GM18951 (cell line): ENCODE results near the gene FIP1L1.
A peak's percentile ranks its signal among the peaks of the same experiment; 100 is the strongest.
"Not testable (repeated sequence)": the region's sequence is repeated elsewhere in the genome, so short reads cannot be mapped to it uniquely, and the experiment has no call there.

Experiments
- POLR2A ChIP-seq: IDR thresholded peaks from 4 replicates; pipeline ENCODE4 v1.6.1; 2011; ENCODE audit warnings: mild to moderate bottlenecking; ENCODE audit not compliant: insufficient read length, insufficient read depth; ENCODE audit errors: extremely low read depth
- in situ Hi-C: fragments of 300-500 bp; cut with MboI; formaldehyde crosslinking; loops from one replicate; pipeline ENCODE4 v1.12.0; 2022; ENCODE audit warnings: low sequenced_read_pairs, mixed read lengths, inconsistent platforms; ENCODE audit not compliant: unreplicated experiment

FIP1L1 gene

GRCh38 chr4:53377319-53378170, at the start of gene FIP1L1:
Gene FIP1L1 (plus strand): TSS chr4:53377641. CDS start chr4:53377839, 198 bp downstream.
- in situ Hi-C loops = no loop called here
- peak; percentile 94 for TF ChIP-seq POLR2A

DNA sequence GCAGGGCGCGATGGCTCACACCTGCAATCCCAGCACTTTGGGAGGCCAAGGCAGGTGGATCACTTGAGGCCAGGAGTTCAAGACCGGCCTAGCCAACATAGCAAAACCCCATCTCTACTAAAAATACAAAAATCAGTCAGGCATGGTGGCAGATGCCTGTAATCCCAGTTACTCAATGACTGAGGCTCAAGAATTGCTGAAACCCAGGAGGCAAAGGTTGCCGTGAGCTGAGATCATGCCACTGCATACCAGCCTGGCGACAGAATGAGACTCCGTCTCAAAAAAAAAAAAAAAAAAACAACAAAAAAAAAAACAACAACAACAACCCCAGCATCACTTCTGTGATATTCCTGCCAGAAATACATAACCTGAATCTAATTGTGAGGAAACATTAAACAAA, 42.5 kb upstream of the FIP1L1 start:
- in situ Hi-C loops = not testable (repeated sequence)

DNA sequence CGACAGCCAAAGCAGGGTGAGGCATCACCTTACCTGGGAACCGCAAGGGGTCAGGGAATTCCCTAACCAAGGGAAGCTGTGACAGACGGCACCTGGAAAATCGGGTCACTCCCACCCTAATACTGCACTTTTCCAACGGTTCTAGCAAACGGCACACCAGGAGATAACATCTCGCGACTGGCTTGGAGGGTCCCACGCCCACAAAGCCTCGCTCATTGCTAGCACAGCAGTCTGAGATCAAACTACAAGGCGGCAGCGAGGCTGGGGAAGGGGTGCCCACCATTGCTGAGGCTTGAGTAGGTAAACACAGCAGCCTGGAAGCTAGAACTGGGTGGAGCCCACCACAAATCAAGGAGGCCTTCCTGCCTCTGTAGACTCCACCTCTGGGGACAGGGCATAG, 37.3 kb upstream of the FIP1L1 start:
- in situ Hi-C loops = not testable (repeated sequence)

- in situ Hi-C loops = not testable (repeated sequence)
Observed at GRCh38 chr4:53346392-53346791, 31.0 kb upstream of the FIP1L1 start.

DNA sequence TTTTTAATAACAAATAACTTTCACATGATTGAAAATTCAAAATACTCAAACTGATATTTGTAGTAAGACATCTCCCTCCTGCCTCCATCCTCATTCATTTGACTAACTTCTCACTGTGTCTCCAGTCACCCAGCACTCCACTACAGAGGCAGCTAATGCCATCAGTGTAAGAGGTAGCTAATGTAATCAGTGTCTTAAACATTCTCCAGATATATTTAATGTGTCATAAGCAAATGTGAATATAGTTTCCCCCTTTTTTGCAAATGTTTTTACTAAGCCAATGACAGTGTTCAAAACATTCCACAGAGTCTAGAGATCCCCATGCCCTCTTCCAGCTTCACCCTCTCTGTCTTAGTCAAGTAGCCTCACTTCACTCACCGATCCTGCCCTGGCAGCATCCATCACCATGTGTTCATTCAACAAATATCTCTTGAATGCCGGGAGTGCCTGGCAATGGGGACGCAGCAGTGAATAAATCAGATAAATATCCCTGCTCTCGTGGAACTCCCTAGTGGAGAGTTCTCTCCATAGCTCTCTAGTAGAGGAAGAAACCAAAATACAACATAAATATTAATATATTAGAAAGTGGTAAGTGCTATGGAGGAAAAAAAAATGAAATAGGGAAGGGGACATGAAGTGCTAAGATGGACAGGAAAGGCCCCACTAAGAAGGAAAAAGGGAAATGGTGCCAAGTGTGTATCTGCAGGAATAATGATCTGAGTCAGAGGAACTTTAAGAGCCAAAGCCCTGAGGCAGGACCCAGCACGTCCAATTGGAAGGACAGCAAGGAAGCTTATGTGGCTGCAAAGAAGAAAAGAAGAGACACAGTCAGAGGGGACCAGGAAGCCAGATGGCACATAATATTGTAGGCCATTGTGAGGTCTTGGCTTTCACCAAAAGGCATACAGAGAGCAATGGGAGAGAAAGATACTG, 30.3 kb upstream of the FIP1L1 start:
- no peak for TF ChIP-seq POLR2A
- in situ Hi-C loops = no loop called here

DNA sequence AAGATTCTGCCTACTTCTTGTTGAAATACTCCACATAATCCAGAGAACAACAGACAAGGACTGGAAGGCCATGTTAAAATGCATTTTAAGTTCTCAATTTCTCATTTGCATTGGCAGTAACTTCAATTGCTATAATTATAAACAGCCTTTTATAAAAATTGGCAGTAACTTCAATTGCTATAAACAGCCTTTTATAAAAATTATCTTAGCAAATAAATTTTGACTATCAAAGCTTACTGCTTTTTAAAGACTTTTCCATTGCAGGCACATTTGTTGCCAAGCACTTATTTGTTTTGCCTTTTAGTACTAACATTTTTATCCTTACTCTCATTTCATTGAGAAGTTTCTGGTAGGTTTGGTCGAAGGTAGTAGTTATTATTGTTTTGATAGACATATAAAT, 29.4 kb upstream of the FIP1L1 start:
- in situ Hi-C loops = no loop called here
- TF ChIP-seq POLR2A = no peak

GRCh38 chr4:53349091-53349491, 28.4 kb upstream of the FIP1L1 start:
- in situ Hi-C loops = no loop called here
- no peak for TF ChIP-seq POLR2A

DNA sequence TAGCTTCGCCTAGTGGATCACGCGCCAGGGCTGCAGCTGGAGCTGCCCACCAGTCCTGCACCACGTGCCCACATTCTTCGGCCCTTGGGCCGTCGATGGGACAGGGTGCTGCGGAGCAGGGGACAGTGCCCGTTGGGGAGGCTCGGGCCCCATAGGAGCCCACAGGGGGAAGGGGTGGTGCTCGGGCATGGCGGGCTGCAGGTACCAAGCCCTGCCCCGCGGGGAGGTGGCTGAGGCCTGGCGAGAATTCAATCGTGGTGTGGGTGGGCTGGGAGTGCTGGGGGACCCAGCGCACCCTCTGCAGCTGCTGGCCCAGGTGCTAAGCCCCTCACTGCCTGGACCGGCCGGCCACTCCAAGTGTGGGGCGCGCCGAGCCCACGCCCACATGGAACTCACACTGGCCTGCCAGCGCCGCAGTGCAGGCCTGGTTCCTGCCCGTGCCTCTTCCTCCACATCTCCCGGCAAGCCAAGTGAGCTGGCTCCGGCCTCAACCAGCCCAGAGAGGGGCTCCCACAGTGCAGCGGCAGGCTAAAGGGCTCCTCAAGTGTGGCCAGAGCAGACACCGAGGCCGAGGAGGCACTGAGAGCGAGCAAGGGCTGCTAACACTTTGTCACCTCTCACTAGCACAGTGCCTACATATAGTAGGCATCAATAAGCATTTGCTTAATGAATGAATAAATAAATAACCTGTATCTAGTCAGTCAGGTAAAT, 23.3 kb upstream of the FIP1L1 start:
- in situ Hi-C loops = no loop called here

DNA sequence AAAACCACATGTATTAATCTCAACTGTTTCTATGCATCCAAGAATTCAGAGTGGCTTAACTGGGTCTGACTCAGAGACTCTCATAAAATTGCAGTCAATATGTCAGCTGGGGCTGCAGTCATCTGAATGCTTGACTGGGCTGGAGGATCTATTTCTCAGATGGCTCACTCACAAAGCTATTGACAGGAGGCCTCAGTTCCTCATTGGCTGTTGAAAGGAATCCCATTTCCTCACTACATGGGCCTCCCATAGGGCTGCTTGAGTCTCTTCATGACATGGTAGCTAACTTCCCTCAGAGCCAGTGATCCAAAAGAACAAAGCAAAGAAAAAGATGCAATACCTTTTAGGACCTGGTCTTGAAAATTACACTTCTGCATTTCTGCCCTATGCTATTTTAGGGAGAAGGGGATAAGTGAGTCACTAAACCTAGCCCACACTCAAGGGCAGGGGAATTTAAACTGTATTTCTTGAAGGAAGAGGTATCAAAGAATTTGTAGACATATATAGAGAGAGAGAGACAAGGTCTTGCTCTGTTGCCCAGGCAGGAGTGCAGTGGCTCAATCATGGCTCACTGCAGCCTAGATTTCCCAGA, 21.4 kb upstream of the FIP1L1 start:
- in situ Hi-C loops = no loop called here
- TF ChIP-seq POLR2A = no peak

More for the DNA sequence above, 23.3 kb upstream of the FIP1L1 start:
- no peak for TF ChIP-seq POLR2A

GRCh38 chr4:53361451-53361850, 16.0 kb upstream of the FIP1L1 start:
- TF ChIP-seq POLR2A = no peak
- in situ Hi-C loops = no loop called here

GRCh38 chr4:53362093-53362492, 15.3 kb upstream of the FIP1L1 start:
- no peak for TF ChIP-seq POLR2A
- in situ Hi-C loops = no loop called here

GRCh38 chr4:53364624-53365023, 12.8 kb upstream of the FIP1L1 start:
- no peak for TF ChIP-seq POLR2A
- in situ Hi-C loops = no loop called here

DNA sequence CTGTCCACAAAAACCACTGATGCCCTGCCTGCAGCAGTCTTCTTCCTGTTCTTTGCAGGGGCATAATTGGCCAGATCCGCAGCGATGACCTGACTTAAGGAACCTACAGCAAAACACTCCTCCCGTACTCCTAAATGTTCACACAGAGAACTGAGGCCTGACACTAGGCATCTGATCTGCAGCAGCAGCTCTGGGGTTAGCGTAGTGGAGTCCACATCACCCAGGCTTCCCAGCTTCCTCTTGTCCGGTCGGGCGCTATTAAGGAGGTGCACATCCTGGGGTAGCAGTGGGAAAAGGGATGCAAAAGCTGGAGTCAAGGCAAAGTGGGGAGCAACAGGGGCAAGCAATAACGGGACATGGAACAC, 12.3 kb upstream of the FIP1L1 start:
- TF ChIP-seq POLR2A = no peak
- in situ Hi-C loops = no loop called here
